HCT116 (cell line): ENCODE measurements around the gene NR6A1. TPM values are rescaled to one million over a fixed set of nuclear protein-coding genes. Genes with fewer than 3 reads are reported as not detected.

Source experiments
- ATAC-seq: fragments of 200-7000 bp; cut with Tn5 transposase; 2 replicates; pipeline ENCODE4 v1.9.1; 2020; ENCODE audit warnings: mild to moderate bottlenecking, moderate library complexity
- BruUV-seq: library from RNA; stranded (reverse); fragments of 400-500 nt; replicated peaks from 2 replicates; lab custom pipeline; 2021; lab: Mats Ljungman, UMichigan
- CTCF ChIA-PET: fragments of 300-600 bp; sonication (Branson Sonifier 250); formaldehyde crosslinking; loops from one replicate; lab custom pipeline; 2021; ENCODE audit warnings: antibody characterized with exemption; lab: Charles Lee
- POLR2A ChIA-PET: fragments of 300-600, 350-600 bp; sonication (Branson Sonifier 250); formaldehyde crosslinking; loops from one replicate; lab custom pipeline; 2021; ENCODE audit warnings: antibody characterized with exemption; lab: Charles Lee
- RAD21 ChIA-PET, 2 experiments: fragments of 300-600 bp; sonication (Branson Sonifier 250); formaldehyde crosslinking; loops; one replicate each; lab custom pipeline; 2023; ENCODE audit warnings: low total read pairs in 2 of 2; ENCODE audit not compliant: uncharacterized antibody in 2 of 2, unreplicated experiment in 2 of 2, low non-redundant PET in 1 of 2; lab: Charles Lee
- DNase-seq: peaks from one replicate; pipeline ENCODE4 v3.0.0-alpha.2; 2010; ENCODE audit warnings: low read depth, low spot score
- H2AFZ ChIP-seq: fragments of 200-600 bp; shearing (Covaris generic), sonication (generic); 2 replicates; pipeline ENCODE4 v1.6.1; 2017; ENCODE audit warnings: low read depth, mixed run types, mixed read lengths, antibody characterized with exemption, low read length; ENCODE audit not compliant: poor library complexity, severe bottlenecking
- H3K27ac ChIP-seq: 2 replicates; pipeline ENCODE4 v1.5.1; 2012; ENCODE audit warnings: low read depth, low read length
- H3K27me3 ChIP-seq: fragments of 200-600 bp; sonication (generic); 2 replicates; pipeline ENCODE4 v1.6.1; 2016; ENCODE audit warnings: mixed run types, low read length, mixed read lengths; ENCODE audit not compliant: insufficient read depth
- H3K36me3 ChIP-seq, 2 experiments: fragments of 200-500 bp in 1 of 2; fragments of 200-600 bp in 1 of 2; sonication (Bioruptor generic) in 1 of 2; sonication (generic) in 1 of 2; 2 replicates each; pipeline versions ENCODE4 v1.5.1 to v1.6.1; 2014 to 2016; ENCODE audit warnings: low read length in 2 of 2, inconsistent platforms in 1 of 2, mixed read lengths in 1 of 2, mixed run types in 1 of 2; ENCODE audit not compliant: insufficient read depth in 2 of 2, control insufficient read depth in 1 of 2
- H3K4me1 ChIP-seq, 2 experiments: fragments of 200-600 bp in 1 of 2; sonication (generic) in 1 of 2; 2 replicates each; pipeline versions ENCODE4 v1.5.1 to v1.6.1; 2012 to 2017; ENCODE audit warnings: low read length in 2 of 2, inconsistent platforms in 1 of 2, mild to moderate bottlenecking in 1 of 2, mixed read lengths in 1 of 2, mixed run types in 1 of 2, moderate library complexity in 1 of 2; ENCODE audit not compliant: insufficient read depth in 2 of 2, control insufficient read depth in 1 of 2
- H3K4me2 ChIP-seq: fragments of 200-600 bp; sonication (generic); 2 replicates; pipeline ENCODE4 v1.6.1; 2017; ENCODE audit warnings: mixed run types, low read length, mixed read lengths
- H3K4me3 ChIP-seq, 2 experiments: fragments of 200-600 bp in 1 of 2; sonication (generic) in 1 of 2; replicated peaks in 1 of 2; 2 replicates each; pipeline ENCODE4 v1.5.1; 2011 to 2016; ENCODE audit warnings: low read length in 2 of 2, control low read depth in 1 of 2, low read depth in 1 of 2, mild to moderate bottlenecking in 1 of 2, mixed read lengths in 1 of 2, mixed run types in 1 of 2
- H3K79me2 ChIP-seq: fragments of 200-600 bp; sonication (generic); 2 replicates; pipeline ENCODE4 v1.6.1; 2017; ENCODE audit warnings: mild to moderate bottlenecking, mixed run types, low read length, moderate library complexity, mixed read lengths; ENCODE audit not compliant: insufficient read depth
- H3K9ac ChIP-seq: fragments of 200-600 bp; sonication (generic); 2 replicates; pipeline ENCODE4 v1.6.1; 2016; ENCODE audit warnings: low read length, mixed read lengths
- H3K9me2 ChIP-seq: fragments of 200-600 bp; sonication (generic), shearing (Covaris generic); 2 replicates; pipeline ENCODE4 v1.6.1; 2017; ENCODE audit warnings: mixed run types, mild to moderate bottlenecking, moderate library complexity; ENCODE audit not compliant: insufficient read depth
- H3K9me3 ChIP-seq, 2 experiments: fragments of 200-500 bp in 1 of 2; fragments of 200-600 bp in 1 of 2; sonication (Bioruptor generic) in 1 of 2; sonication (generic) in 1 of 2; 2 replicates each; pipeline ENCODE4 v1.6.1; 2014 to 2017; ENCODE audit warnings: low read length in 2 of 2, mixed read lengths in 2 of 2, inconsistent platforms in 1 of 2, low read depth in 1 of 2, mild to moderate bottlenecking in 1 of 2, mixed run types in 1 of 2, moderate library complexity in 1 of 2; ENCODE audit not compliant: control insufficient read depth in 1 of 2, insufficient read depth in 1 of 2
- H4K20me1 ChIP-seq: fragments of 200-600 bp; sonication (generic), shearing (Covaris generic); 2 replicates; pipeline ENCODE4 v1.6.1; 2017; ENCODE audit warnings: mixed run types, mild to moderate bottlenecking, moderate library complexity; ENCODE audit not compliant: insufficient read depth
- ATF3 ChIP-seq: IDR thresholded peaks from 2 replicates; pipeline ENCODE4 v1.6.1; 2012
- CEBPB ChIP-seq: IDR thresholded peaks from 2 replicates; pipeline ENCODE4 v1.6.1; 2012; ENCODE audit warnings: low read depth
- EZH2phosphoT487 ChIP-seq: fragments of 200-600 bp; IDR thresholded peaks from 2 replicates; pipeline ENCODE4 v1.6.1; 2018; ENCODE audit warnings: antibody characterized with exemption, borderline replicate concordance
- JUND ChIP-seq: IDR thresholded peaks from 2 replicates; pipeline ENCODE4 v1.6.1; 2012
- REST ChIP-seq: IDR thresholded peaks from 2 replicates; pipeline ENCODE4 v1.6.1; 2012; ENCODE audit warnings: low read depth
- SRF ChIP-seq: IDR thresholded peaks from 2 replicates; pipeline ENCODE4 v1.6.1; 2012; ENCODE audit warnings: low read depth
- TCF7L2 ChIP-seq: IDR thresholded peaks from 2 replicates; pipeline ENCODE4 v1.7.0; 2011; ENCODE audit warnings: borderline replicate concordance, inconsistent platforms; ENCODE audit not compliant: insufficient read depth, insufficient read length; ENCODE audit errors: extremely low read depth
- YY1 ChIP-seq: IDR thresholded peaks from 2 replicates; pipeline ENCODE4 v1.6.1; 2011; ENCODE audit warnings: low read length, low read depth, moderate library complexity, mild to moderate bottlenecking; ENCODE audit not compliant: insufficient replicate concordance; ENCODE audit errors: extremely low read depth
- ZFX ChIP-seq: fragments of 450-650 bp; IDR thresholded peaks from 2 replicates; pipeline ENCODE4 v1.6.1; 2017
- intact Hi-C: fragments of 100-400 bp; cut with micrococcal nuclease; formaldehyde crosslinking; loops from 2 replicates; pipeline ENCODE4 v1.10.0; 2022
- total RNA-seq: library from RNA; stranded (reverse); gene quantifications from one replicate; pipeline ENCODE4 v1.2.1, GENCODE V29; 2021; ENCODE audit not compliant: unreplicated experiment

The NR6A1 gene
- total RNA-seq, 1 experiment from 2014 or later, result 9.9 TPM

GRCh38 chr9:124583134-124583533, 188.0 kb downstream of the NR6A1 start:
- peaks cover 0 to 9% of the 10 kb centered on the region in 2 experiments; a peak in 1 of 4 replicates for H3K4me1 ChIP-seq
- no peak overlapping the region for H2AFZ ChIP-seq
- H3K4me2 ChIP-seq, result no peak overlapping the region
- no peak overlapping the region for H3K4me3 ChIP-seq
- no peak overlapping the region for H3K27ac ChIP-seq
- H3K79me2 ChIP-seq, result no peaks in the 10 kb centered on the region; the same call in 1 of the 2 replicates
- intact Hi-C loops, result no loop called here
- no peak for TF ChIP-seq JUND
- no peak for TF ChIP-seq TCF7L2
- TF ChIP-seq REST, result no peak
- TF ChIP-seq YY1, result no peak
- no peak for TF ChIP-seq ATF3
- no peak for TF ChIP-seq SRF
- no peak for TF ChIP-seq EZH2phosphoT487
- TF ChIP-seq CEBPB, result no peak
- no peak for TF ChIP-seq ZFX
- H3K9me3 ChIP-seq, result no peaks in the 10 kb centered on the region
- no peaks in the 10 kb centered on the region for H4K20me1 ChIP-seq
- H3K9ac ChIP-seq, result no peak overlapping the region
- no peaks in the 10 kb centered on the region for H3K36me3 ChIP-seq
- CTCF ChIA-PET, result no interaction called here
- H3K9me2 ChIP-seq, result no peaks in the 10 kb centered on the region
- POLR2A ChIA-PET, result no interaction called here
- no peaks in the 10 kb centered on the region for H3K27me3 ChIP-seq
- no TSS peak for BruUV-seq
- ATAC-seq (0 out of 2 replicates have a peak, but pooled peaks have one; percentile 47), DNase-seq (no peak)
- RAD21 ChIA-PET, result no interaction called here
